HG02938 (cell line): ENCODE measurements around the gene KCNJ4.

Experiments used
- ATAC-seq: cut with Tn5 transposase; IDR thresholded peaks from one replicate; pipeline ENCODE4 v1.9.1; 2021; ENCODE audit warnings: mild to moderate bottlenecking, moderate library complexity; ENCODE audit not compliant: unreplicated experiment

The KCNJ4 gene

DNA sequence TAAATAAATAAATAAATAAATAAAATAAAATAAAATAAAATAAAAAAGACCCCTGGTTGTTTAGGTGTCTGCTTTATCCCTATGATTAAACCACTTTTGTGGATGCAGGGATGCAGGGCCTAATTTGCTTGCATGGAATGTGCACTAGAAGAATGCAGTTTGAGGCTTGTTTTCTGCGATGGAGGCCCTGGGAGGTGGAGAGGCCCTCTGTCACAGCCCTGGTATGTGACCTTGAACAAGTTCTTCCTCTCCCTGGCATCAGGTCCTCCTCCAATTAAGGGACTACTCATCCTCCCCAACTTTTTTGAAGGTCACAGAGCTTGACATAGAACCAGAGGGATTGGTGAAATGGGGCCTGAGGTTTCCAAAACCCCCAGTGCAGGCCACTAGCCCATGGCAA lies 22.7 kb downstream of the KCNJ4 start:
- ATAC-seq: no peak

- no peak for ATAC-seq
Observed at GRCh38 chr22:38431266-38432010, 23.6 kb downstream of the KCNJ4 start.

- ATAC-seq: no peak
Observed at GRCh38 chr22:38429499-38430068, 25.4 kb downstream of the KCNJ4 start.

GRCh38 chr22:38428714-38429113 lies 26.3 kb downstream of the KCNJ4 start:
- ATAC-seq: no peak

- no peak for ATAC-seq
Observed at GRCh38 chr22:38427940-38428339, 27.1 kb downstream of the KCNJ4 start.

- ATAC-seq: no peak
Observed at GRCh38 chr22:38427465-38427864, 27.5 kb downstream of the KCNJ4 start.

GRCh38 chr22:38426628-38427027 lies 28.4 kb downstream of the KCNJ4 start:
- no peak for ATAC-seq

GRCh38 chr22:38424525-38425080 lies 30.4 kb downstream of the KCNJ4 start:
- no peak for ATAC-seq

GRCh38 chr22:38423512-38424503 lies 31.2 kb downstream of the KCNJ4 start:
- ATAC-seq: no peak

DNA sequence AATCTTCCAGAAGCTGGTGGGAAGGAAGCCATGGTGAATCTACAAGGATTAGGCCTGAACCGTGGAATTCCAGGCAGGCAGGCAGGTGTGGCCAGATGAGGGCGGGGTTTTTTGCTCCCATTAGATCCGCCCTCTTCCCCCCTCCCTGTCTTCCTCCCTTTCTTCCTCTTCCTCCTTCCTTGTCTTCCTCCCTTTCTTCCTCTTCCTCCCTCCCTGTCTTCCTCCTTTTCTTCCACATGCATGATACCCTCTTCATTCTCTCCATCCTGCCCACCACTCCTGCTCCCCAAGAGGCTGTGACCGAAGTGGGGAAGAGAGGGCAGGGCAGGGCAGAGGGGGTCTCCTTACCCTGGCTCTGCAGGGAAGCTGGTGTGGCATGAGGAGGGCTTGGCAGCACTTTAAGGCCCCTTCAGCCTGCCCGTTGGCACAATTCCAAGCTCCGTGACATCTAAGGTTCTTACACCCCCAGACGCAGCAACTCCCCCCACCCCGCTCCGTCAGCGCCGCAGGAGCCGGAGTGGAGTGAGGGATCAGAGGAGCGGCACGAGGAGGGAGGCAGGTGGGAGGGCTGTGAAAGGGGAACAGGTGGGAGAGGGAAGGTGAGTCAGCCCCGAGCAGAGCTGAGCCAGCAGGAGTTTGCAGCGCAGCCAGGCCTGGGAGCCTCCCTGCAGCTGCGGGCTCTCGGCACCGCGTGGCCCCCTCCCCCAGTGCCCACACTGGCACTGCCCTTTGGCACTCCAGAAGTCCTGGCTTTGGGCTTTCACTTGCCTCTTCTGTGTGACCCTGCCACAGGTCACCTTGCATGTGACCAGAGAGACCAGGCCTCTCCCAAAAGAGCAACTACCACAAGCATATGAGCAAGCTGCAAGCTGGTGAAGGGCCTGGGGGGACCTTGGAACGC lies 32.1 kb downstream of the KCNJ4 start:
- no peak for ATAC-seq

DNA sequence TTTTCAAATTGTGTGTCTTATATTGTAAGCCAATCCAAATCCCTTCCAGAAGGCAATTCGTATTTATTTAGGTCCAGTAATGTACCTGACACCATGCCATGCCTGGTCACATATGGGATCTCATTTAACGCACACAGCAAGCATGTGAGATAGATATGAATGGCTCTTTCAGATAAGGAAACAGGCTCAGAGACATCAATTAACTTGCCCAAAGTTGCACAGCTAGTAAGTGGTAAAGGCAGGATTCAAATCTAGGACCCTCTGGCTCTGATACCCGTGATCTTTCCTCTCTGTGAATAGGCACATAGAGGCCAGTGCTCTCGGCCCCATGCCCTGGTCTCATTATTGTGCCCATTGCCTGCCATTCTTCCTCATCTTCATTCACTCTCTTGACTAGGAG lies 34.3 kb downstream of the KCNJ4 start:
- ATAC-seq: no peak

DNA sequence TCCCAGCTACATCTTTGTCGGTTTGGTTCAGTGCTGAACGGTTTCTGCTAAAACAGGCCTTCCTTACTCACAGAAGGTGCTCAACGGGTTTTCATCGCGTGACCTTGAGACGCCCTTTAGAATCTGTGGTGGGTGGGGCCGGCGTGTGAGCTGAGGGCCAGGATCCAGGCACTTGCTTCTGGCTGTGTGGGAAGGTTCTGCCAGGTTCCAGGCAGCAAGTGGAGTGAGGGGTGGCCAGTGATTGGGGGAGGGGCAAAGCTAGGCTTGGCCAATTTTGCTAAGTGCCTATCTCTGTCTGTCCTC lies 35.2 kb downstream of the KCNJ4 start:
- no peak for ATAC-seq

GRCh38 chr22:38419121-38419857 lies 35.7 kb downstream of the KCNJ4 start:
- no peak for ATAC-seq

GRCh38 chr22:38418589-38418988 lies 36.4 kb downstream of the KCNJ4 start:
- ATAC-seq: no peak

DNA sequence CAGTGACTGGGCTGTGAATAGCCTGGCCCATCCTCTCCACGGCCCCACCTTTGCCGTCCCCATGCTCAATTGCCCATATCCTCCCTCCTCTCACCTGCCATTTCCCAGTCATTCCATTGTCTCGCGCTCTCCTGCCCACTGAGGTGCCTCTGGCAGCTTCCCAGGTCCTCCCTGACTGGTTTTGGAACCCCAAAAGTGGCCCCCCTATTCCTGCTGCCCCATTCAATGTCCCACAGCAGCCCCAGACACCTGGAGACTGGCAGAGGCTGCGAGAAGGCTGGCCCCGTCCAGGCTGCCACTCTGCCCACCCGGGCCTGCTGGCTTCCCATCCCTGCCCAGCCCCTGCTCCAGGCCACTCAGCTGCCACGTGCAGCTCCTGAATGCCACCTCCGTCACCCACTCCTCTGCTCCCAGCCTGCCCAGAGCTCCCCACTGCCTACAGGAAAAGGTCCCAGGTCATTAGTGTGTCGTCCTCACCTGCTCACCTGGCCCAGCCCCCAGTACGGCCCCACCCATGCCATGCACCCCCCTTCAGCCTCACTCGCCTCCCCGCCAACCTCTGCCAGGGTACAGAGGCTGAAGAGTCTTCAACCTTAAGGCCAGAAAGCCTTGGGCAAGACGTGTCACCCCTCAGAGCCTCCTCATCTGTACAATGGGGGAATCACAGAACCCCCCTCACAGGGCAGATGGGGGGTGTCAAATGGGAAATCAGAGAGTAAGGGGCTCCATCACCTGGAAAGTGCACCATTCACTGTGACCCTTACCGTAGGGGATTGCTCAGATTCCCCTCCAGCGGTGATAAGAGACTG lies 37.5 kb downstream of the KCNJ4 start:
- ATAC-seq: no peak

DNA sequence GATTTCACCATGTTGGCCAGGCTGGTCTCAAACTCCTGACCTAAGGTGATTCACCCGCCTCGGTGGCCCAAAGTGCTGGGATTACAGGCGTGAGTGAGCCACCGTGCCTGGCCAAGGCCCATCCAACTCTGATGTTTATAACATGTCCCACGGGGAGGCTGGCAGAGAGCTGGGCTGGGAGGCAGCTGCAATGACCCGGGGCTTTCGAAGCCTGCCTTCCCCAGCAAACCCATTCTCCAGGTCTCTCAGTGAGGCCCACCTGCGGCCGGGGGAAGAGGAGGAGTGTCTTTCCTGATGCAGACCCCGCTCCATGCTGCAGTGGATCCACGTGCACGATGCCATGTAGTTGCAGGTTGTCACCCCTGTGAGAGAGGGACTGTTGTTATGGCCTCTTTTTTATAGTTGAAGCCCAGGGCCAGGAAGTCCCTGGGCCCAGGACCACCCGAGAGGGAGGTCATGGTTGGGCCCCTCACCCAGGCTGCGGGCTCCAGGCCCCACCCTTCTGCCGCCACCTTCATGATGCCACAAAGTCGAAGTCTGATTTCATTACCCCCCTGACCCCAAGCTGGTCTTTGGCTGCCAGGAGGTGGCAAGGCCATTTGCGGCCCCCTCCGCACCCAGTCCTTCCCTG lies 38.3 kb downstream of the KCNJ4 start:
- no peak for ATAC-seq

- ATAC-seq: no peak
Observed at GRCh38 chr22:38415561-38416321, 39.3 kb downstream of the KCNJ4 start.

DNA sequence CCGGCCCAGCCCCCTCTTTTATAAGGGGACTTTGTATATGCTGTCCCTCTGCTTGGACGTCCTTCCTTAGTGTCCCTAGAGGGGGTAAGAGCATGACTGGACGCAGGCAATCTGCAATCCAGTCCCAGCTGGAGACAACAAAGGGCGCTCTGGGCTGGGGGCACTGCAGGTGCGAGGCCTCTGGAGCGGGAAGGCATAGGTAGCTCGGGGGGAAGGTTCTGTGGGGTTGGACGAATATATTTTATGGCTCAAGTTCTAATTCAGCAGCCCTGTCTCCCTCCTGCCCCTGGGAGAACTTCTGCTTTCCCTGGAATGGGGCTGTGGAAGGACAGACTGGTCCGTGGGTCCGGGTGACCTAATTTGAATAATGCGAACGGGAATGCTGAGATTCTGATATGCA lies 40.0 kb downstream of the KCNJ4 start:
- ATAC-seq: no peak
